KOPT-K1 (cell line): ENCODE results near the gene MTHFS.
"Not testable (repeated sequence)": the region's sequence is repeated elsewhere in the genome, so short reads cannot be mapped to it uniquely, and the experiment has no call there.

Experiments used
- H3K27ac ChIP-seq: fragments of 200-600 bp; sonication (generic); 2 replicates; pipeline ENCODE4 v1.5.1; 2016; ENCODE audit warnings: antibody characterized with exemption, mild to moderate bottlenecking, low read depth, low read length; ENCODE audit not compliant: poor library complexity, severe bottlenecking
- H3K36me3 ChIP-seq: fragments of 200-600 bp; sonication (generic); 2 replicates; pipeline ENCODE4 v1.5.1; 2017; ENCODE audit warnings: antibody characterized with exemption, mild to moderate bottlenecking, low read length, moderate library complexity; ENCODE audit not compliant: insufficient read depth
- H3K9me3 ChIP-seq: fragments of 200-600 bp; sonication (generic); 2 replicates; pipeline ENCODE4 v1.5.1; 2017; ENCODE audit warnings: antibody characterized with exemption, low read length, mild to moderate bottlenecking; ENCODE audit not compliant: insufficient read depth, poor library complexity, severe bottlenecking

The MTHFS gene

GRCh38 chr15:79922512-79923078, 25.8 kb upstream of the MTHFS start:
- Histone ChIP-seq H3K27ac (peak overlapping the region; percentile 98), H3K36me3 (peaks cover 41% of the 10 kb centered on the region), H3K9me3 (peaks cover 47% of the 10 kb centered on the region)

- Histone ChIP-seq H3K9me3 (peaks cover 74% of the 10 kb centered on the region), H3K36me3 (peaks cover 63% of the 10 kb centered on the region), H3K27ac (no peak overlapping the region)
These were observed 23.1 kb upstream of the MTHFS start for GRCh38 chr15:79919749-79920511.

GRCh38 chr15:79919090-79919748, 22.4 kb upstream of the MTHFS start:
- Histone ChIP-seq H3K36me3 (peaks cover 67% of the 10 kb centered on the region), H3K27ac (no peak overlapping the region), H3K9me3 (peaks cover 81% of the 10 kb centered on the region)

GRCh38 chr15:79918278-79918677, 21.5 kb upstream of the MTHFS start:
- Histone ChIP-seq H3K36me3 (peaks cover 77% of the 10 kb centered on the region), H3K27ac (no peak overlapping the region), H3K9me3 (peaks cover 89% of the 10 kb centered on the region)

- H3K36me3 ChIP-seq = peaks cover 74% of the 10 kb centered on the region
- H3K9me3 ChIP-seq = peaks cover 89% of the 10 kb centered on the region
- no peak overlapping the region for H3K27ac ChIP-seq
These were observed 19.8 kb upstream of the MTHFS start for GRCh38 chr15:79916502-79917132.

- peaks cover 67% of the 10 kb centered on the region for H3K36me3 ChIP-seq
These were observed 19.1 kb upstream of the MTHFS start for GRCh38 chr15:79915776-79916501.

GRCh38 chr15:79914728-79915127, 17.9 kb upstream of the MTHFS start:
- H3K9me3 ChIP-seq = peaks cover 79% of the 10 kb centered on the region
- H3K27ac ChIP-seq = no peak overlapping the region
- H3K36me3 ChIP-seq = peaks cover 56% of the 10 kb centered on the region

More at GRCh38 chr15:79915776-79916501, 19.1 kb upstream of the MTHFS start:
- H3K9me3 ChIP-seq = peaks cover 82% of the 10 kb centered on the region
- not testable (repeated sequence) for H3K27ac ChIP-seq

GRCh38 chr15:79909556-79910335, 12.9 kb upstream of the MTHFS start:
- peaks cover 20% of the 10 kb centered on the region for H3K36me3 ChIP-seq
- peaks cover 34% of the 10 kb centered on the region for H3K9me3 ChIP-seq
- not testable (repeated sequence) for H3K27ac ChIP-seq

GRCh38 chr15:79904271-79904670, 7.5 kb upstream of the MTHFS start:
- Histone ChIP-seq H3K9me3 (peaks cover under 1% of the 10 kb centered on the region), H3K27ac (no peak overlapping the region), H3K36me3 (0 out of 2 replicates have a peak, but pooled peaks cover 6% of the 10 kb centered on the region)

GRCh38 chr15:79903626-79904025, 6.8 kb upstream of the MTHFS start:
- Histone ChIP-seq H3K27ac (no peak overlapping the region), H3K9me3 (no peaks in the 10 kb centered on the region), H3K36me3 (0 out of 2 replicates have a peak, but pooled peaks cover 6% of the 10 kb centered on the region)

GRCh38 chr15:79903144-79903543, 6.3 kb upstream of the MTHFS start:
- H3K36me3 ChIP-seq = 0 out of 2 replicates have a peak, but pooled peaks cover 6% of the 10 kb centered on the region
- H3K9me3 ChIP-seq = no peaks in the 10 kb centered on the region
- no peak overlapping the region for H3K27ac ChIP-seq

GRCh38 chr15:79901958-79902357, 5.1 kb upstream of the MTHFS start:
- Histone ChIP-seq H3K27ac (no peak overlapping the region), H3K36me3 (0 out of 2 replicates have a peak, but pooled peaks cover 5% of the 10 kb centered on the region), H3K9me3 (no peaks in the 10 kb centered on the region)

- H3K36me3 ChIP-seq, H3K9me3 ChIP-seq, H3K27ac ChIP-seq: not testable (repeated sequence)
These were observed 4.1 kb upstream of the MTHFS start for GRCh38 chr15:79900818-79901378.

GRCh38 chr15:79900087-79900486, 3.3 kb upstream of the MTHFS start:
- Histone ChIP-seq H3K27ac (peak overlapping the region; percentile 30), H3K9me3 (no peaks in the 10 kb centered on the region), H3K36me3 (no peaks in the 10 kb centered on the region)
